ENCODE measurements around the gene PIK3C2G. TPM values are rescaled to one million over a fixed set of nuclear protein-coding genes. Genes with fewer than 3 reads are reported as not detected.

PIK3C2G gene
- total RNA-seq, 1 experiment from 2014 or later = not detected

DNA sequence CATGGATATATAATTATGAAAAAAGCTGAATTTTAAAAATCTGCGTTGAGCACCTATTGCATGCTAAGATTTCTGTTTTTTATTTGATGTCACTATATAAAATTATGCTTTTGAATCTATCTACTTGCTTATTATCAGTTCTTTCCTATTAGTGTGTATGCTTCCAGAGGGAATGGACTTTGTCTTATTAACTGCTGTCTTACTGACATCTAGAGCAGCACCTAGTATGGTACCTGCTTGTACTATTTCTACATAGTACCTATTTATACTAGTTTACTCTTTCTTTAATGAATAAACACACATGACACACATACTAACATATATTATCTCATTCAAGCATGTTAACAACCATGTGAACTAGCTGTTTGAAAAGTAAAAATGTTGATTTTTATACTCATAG, 38.6 kb upstream of the PIK3C2G start:
- intact Hi-C loops (cut with micrococcal nuclease; ENCODE audit: unreplicated experiment) = loop anchor here (5.0 kb wide), 1 partner anchor 80 kb away; no protein-coding TSS in a partner anchor
- POLR2A ChIA-PET (ENCODE audit: low non-redundant PET) = no interaction called here
- DNase-seq (ENCODE audit: low spot score) = no peak
- BruUV-seq (replicated peaks) = no TSS peak
- Histone ChIP-seq H3K27me3 (replicated peaks; ENCODE audit: insufficient read depth, low read depth, low read length, poor library complexity) (no peaks in the 10 kb centered on the region), H3K27ac (ENCODE audit: low read depth, low read length, poor library complexity, severe bottlenecking) (no peak overlapping the region), H3K36me3 (ENCODE audit: insufficient read depth, low read length, poor library complexity, severe bottlenecking) (no peaks in the 10 kb centered on the region), H3K4me3 (ENCODE audit: low read depth, low read length, poor library complexity, severe bottlenecking) (no peak overlapping the region), H3K9me3 (ENCODE audit: low read depth, low read length, poor library complexity, severe bottlenecking) (no peaks in the 10 kb centered on the region), H3K4me1 (ENCODE audit: insufficient read depth, low read length, poor library complexity, severe bottlenecking) (no peaks in the 10 kb centered on the region)
- CTCF ChIA-PET = no interaction called here
- TF ChIP-seq, protein P1, sequence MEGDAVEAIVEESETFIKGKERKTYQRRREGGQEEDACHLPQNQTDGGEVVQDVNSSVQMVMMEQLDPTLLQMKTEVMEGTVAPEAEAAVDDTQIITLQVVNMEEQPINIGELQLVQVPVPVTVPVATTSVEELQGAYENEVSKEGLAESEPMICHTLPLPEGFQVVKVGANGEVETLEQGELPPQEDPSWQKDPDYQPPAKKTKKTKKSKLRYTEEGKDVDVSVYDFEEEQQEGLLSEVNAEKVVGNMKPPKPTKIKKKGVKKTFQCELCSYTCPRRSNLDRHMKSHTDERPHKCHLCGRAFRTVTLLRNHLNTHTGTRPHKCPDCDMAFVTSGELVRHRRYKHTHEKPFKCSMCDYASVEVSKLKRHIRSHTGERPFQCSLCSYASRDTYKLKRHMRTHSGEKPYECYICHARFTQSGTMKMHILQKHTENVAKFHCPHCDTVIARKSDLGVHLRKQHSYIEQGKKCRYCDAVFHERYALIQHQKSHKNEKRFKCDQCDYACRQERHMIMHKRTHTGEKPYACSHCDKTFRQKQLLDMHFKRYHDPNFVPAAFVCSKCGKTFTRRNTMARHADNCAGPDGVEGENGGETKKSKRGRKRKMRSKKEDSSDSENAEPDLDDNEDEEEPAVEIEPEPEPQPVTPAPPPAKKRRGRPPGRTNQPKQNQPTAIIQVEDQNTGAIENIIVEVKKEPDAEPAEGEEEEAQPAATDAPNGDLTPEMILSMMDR (conservative IDR thresholded peaks at IDR 0.05; ENCODE audit: low read depth, low read length) = no peak
- no peak for TF ChIP-seq EZH2 (IDR thresholded peaks at IDR 0.05; ENCODE audit: borderline replicate concordance, low read depth, low read length, poor library complexity, severe bottlenecking)

DNA sequence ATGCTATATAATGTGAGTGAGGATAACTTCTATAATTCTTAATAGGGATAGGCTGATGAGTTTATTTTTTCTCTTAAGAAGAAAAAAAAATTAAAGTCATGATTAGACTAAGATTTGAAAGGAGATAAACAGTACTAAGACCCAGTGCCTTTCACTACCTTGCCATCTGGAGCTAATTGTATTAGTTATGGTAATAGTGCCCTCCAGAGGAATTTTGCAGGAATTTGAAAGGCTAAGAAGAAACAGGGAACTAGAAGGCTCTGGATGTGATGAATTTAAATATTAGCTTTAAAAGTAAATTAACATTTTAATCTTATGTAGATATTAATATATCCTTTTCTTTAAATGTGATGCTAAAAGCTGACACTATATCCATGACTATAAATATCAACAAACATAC, 36.6 kb upstream of the PIK3C2G start:
- ChIA-PET CTCF (no interaction called here), POLR2A (ENCODE audit: low non-redundant PET) (no interaction called here)
- no peaks in the 10 kb centered on the region for H3K4me1 ChIP-seq (ENCODE audit: insufficient read depth, low read length, poor library complexity, severe bottlenecking)
- no peaks in the 10 kb centered on the region for H3K27me3 ChIP-seq (replicated peaks; ENCODE audit: insufficient read depth, low read depth, low read length, poor library complexity)
- DNase-seq (ENCODE audit: low spot score) = peak; percentile 63
- TF ChIP-seq, protein P1 (conservative IDR thresholded peaks at IDR 0.05; ENCODE audit: low read depth, low read length) = peak; percentile 68
- TF ChIP-seq EZH2 (IDR thresholded peaks at IDR 0.05; ENCODE audit: borderline replicate concordance, low read depth, low read length, poor library complexity, severe bottlenecking) = no peak
- no peak overlapping the region for H3K27ac ChIP-seq (ENCODE audit: low read depth, low read length, poor library complexity, severe bottlenecking)
- BruUV-seq (replicated peaks) = no TSS peak
- intact Hi-C loops (cut with micrococcal nuclease; ENCODE audit: unreplicated experiment) = loop anchor here (1.0 to 5.0 kb wide), 2 partner anchors 65 to 82 kb away; no protein-coding TSS in a partner anchor
- H3K4me3 ChIP-seq (ENCODE audit: low read depth, low read length, poor library complexity, severe bottlenecking) = no peak overlapping the region
- no peaks in the 10 kb centered on the region for H3K9me3 ChIP-seq (ENCODE audit: low read depth, low read length, poor library complexity, severe bottlenecking)
- no peaks in the 10 kb centered on the region for H3K36me3 ChIP-seq (ENCODE audit: insufficient read depth, low read length, poor library complexity, severe bottlenecking)

DNA sequence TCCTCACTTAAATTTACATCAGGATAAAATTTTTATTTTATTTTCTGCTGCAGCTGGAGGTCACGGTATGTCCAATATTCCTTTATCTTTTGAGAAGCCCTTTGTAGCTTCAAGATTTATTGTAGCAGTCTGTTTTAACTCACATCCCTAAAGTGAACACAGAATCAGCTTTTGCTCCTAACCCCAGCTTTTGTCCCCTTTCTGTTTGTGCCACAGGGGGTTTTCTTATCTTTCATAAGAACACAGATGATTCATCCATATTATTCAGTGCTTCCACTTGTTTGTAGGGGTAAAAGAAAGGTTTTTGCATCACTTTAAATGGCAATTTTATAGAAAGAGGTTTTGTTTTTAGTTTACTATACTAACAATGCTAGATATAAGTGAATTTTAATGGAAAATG, 21.8 kb upstream of the PIK3C2G start:
- intact Hi-C loops (cut with micrococcal nuclease; ENCODE audit: unreplicated experiment) = no loop called here
- POLR2A ChIA-PET (ENCODE audit: low non-redundant PET) = no interaction called here
- Histone ChIP-seq H3K27me3 (replicated peaks; ENCODE audit: insufficient read depth, low read depth, low read length, poor library complexity) (no peaks in the 10 kb centered on the region), H3K4me1 (ENCODE audit: insufficient read depth, low read length, poor library complexity, severe bottlenecking) (no peaks in the 10 kb centered on the region), H3K9me3 (ENCODE audit: low read depth, low read length, poor library complexity, severe bottlenecking) (no peaks in the 10 kb centered on the region), H3K27ac (ENCODE audit: low read depth, low read length, poor library complexity, severe bottlenecking) (no peak overlapping the region), H3K4me3 (ENCODE audit: low read depth, low read length, poor library complexity, severe bottlenecking) (no peak overlapping the region), H3K36me3 (ENCODE audit: insufficient read depth, low read length, poor library complexity, severe bottlenecking) (no peaks in the 10 kb centered on the region)
- DNase-seq (ENCODE audit: low spot score) = no peak
- CTCF ChIA-PET = no interaction called here
- no TSS peak for BruUV-seq (replicated peaks)
- no peak for TF ChIP-seq EZH2 (IDR thresholded peaks at IDR 0.05; ENCODE audit: borderline replicate concordance, low read depth, low read length, poor library complexity, severe bottlenecking)
- TF ChIP-seq, protein P1 (conservative IDR thresholded peaks at IDR 0.05; ENCODE audit: low read depth, low read length) = no peak

Data from A673 (cell line).